Epithelial cell of proximal tubule (primary cell): ENCODE data around the gene OSBP2. TPM values are rescaled to one million over a fixed set of nuclear protein-coding genes. Genes with fewer than 3 reads are reported as not detected.
A peak's percentile ranks its signal among the peaks of the same experiment; 100 is the strongest.

Experiments
- DNase-seq: peaks from one replicate; pipeline ENCODE4 v3.0.0-alpha.2; 2011; ENCODE audit warnings: low read depth
- H3K4me3 ChIP-seq: 2 replicates; pipeline ENCODE4 v1.5.1; 2011; ENCODE audit warnings: low read depth, mild to moderate bottlenecking, low read length
- CTCF ChIP-seq: conservative IDR thresholded peaks from 2 replicates; pipeline ENCODE4 v1.5.1; 2012; ENCODE audit warnings: low read depth, mild to moderate bottlenecking, low read length
- total RNA-seq: library from RNA; depleted of rRNA; stranded (reverse); fragments of >200 nt; gene quantifications from 2 replicates; pipeline ENCODE4 v1.2.3, GENCODE V29; 2015

Gene OSBP2
- total RNA-seq, 1 donor from 2014 or later = 1.3 TPM

DNA sequence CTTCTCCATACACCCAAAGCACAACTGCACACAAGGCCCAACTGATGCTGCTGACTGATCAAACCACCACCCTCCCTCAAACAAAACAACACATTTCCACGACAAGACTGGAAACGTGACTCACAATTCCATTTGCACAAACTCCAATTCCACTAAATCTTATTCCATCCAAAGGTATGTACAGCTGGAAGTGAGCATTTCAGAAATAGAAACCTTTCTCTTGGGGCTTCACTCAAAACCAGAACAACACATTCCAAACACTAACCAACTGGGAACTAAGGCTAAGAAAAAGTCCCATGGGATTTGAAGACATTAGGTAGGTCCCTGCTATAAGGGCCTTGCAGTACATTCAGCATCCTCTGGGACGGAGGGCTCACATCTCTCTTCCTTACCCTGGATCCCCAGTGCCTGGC, 254.3 kb downstream of the OSBP2 start:
- no peak overlapping the region for H3K4me3 ChIP-seq
- no peak for DNase-seq
- no peak for TF ChIP-seq CTCF

GRCh38 chr22:30949934-30950660, 255.4 kb downstream of the OSBP2 start:
- H3K4me3 ChIP-seq = no peak overlapping the region
- peak; percentile 19 for TF ChIP-seq CTCF
- no peak for DNase-seq

- H3K4me3 ChIP-seq = no peak overlapping the region
- DNase-seq = no peak
- TF ChIP-seq CTCF = no peak
These were observed 258.5 kb downstream of the OSBP2 start for GRCh38 chr22:30953206-30953605.

DNA sequence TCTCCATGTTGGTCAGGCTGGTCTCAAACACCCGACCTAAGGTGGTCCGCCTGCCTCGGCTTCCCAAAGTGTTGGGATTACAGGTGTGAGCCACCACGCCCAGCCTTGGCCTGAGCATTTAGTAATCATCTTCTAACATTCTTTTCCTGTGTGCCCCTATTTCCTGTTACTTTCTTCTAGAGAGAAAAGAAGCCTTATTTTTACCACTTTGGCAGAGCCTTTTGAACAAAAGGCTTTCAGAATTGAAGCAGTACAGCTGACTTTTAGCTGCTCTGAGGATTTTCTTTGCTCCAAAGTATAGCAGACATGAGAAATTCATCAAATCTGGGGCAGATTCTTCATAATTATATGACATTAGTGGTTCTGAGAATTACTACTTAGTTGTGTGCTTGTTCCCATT, 260.5 kb downstream of the OSBP2 start:
- DNase-seq = no peak
- no peak for TF ChIP-seq CTCF
- no peak overlapping the region for H3K4me3 ChIP-seq

Other genes starting within 250 kb of the OSBP2 start
- not detected in 2 replicates for gene SEC14L3, start 222.9 kb upstream of the OSBP2 start, total RNA-seq
- 0.07 TPM in 1 of 2 replicates, not detected in the other for gene SEC14L4, start 189.2 kb upstream of the OSBP2 start, total RNA-seq
- 2.1 and 11.6 TPM in 2 replicates for gene SEC14L6, start 148.1 kb upstream of the OSBP2 start, total RNA-seq
- gene GAL3ST1, start 120.2 kb upstream of the OSBP2 start, total RNA-seq = 4.1 and 11.4 TPM in 2 replicates
- gene PES1, start 103.0 kb upstream of the OSBP2 start, total RNA-seq = 97.5 and 123 TPM in 2 replicates
- 6.9 and 9.0 TPM in 2 replicates for gene TCN2, start 87.7 kb upstream of the OSBP2 start, total RNA-seq
- gene SLC35E4, start 59.1 kb upstream of the OSBP2 start, total RNA-seq = 9.1 and 10.7 TPM in 2 replicates
- 5.2 and 11.5 TPM in 2 replicates for gene DUSP18, start 27.0 kb upstream of the OSBP2 start, total RNA-seq